Measurements from ENCODE around the gene PARVG.

PARVG gene

DNA sequence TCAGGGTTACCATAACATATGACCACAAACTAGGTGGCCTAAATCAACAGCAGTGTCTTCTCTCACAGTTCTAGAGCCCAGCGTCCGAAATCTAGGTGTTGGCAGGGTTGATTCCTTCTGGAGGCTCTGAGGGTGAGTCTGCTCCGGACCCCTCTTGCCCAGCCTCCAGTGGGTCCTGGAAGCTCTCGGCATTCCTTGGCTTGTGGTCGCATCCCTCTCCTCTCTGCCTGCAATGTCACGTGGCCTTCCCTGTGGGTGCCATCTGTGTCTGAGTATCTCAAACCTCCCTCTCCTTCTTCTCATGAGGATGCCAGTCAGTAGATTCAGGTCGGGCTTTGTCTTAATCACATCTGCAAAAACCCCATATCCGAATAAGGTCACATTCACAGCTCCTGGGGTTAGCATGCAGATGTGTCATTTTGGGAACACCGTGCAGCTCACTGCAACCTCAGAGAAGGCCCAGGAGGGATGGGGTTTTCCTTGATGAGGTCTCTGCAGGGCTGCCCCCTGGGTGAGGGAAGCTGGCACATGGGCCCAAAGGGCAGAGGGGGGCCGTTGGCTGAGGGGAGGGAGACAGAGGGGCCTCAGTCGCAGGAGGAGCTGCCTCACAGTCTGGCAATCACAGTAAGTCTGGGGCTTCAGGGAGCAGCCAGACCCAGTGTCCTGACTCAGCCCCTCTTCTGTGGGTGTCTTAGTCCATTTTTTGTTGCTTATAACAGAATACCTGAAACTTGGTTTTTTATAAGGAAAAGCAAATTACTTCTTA is 41.2 kb downstream of the PARVG start:
- H3K27me3 ChIP-seq (ENCODE audit: insufficient read depth, low read length, poor library complexity): no peaks in the 10 kb centered on the region
- no peak overlapping the region for H3K4me2 ChIP-seq (ENCODE audit: insufficient read depth, low read length)
- H3K27ac ChIP-seq (ENCODE audit: low read length): no peak overlapping the region
- TF ChIP-seq EZH2 (IDR thresholded peaks at IDR 0.05; ENCODE audit: borderline replicate concordance, low read depth, low read length, severe bottlenecking): no peak
- TF ChIP-seq, protein P1, sequence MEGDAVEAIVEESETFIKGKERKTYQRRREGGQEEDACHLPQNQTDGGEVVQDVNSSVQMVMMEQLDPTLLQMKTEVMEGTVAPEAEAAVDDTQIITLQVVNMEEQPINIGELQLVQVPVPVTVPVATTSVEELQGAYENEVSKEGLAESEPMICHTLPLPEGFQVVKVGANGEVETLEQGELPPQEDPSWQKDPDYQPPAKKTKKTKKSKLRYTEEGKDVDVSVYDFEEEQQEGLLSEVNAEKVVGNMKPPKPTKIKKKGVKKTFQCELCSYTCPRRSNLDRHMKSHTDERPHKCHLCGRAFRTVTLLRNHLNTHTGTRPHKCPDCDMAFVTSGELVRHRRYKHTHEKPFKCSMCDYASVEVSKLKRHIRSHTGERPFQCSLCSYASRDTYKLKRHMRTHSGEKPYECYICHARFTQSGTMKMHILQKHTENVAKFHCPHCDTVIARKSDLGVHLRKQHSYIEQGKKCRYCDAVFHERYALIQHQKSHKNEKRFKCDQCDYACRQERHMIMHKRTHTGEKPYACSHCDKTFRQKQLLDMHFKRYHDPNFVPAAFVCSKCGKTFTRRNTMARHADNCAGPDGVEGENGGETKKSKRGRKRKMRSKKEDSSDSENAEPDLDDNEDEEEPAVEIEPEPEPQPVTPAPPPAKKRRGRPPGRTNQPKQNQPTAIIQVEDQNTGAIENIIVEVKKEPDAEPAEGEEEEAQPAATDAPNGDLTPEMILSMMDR (IDR thresholded peaks at IDR 0.05; ENCODE audit: borderline replicate concordance, extremely low read depth, low read length, poor library complexity, severe bottlenecking): no peak
- no peak overlapping the region for H3K4me3 ChIP-seq (ENCODE audit: low read depth in 1 of 2, low read length in 2 of 2)
- DNase-seq (no peak), ATAC-seq (ENCODE audit: insufficient read depth, low read depth) (no peak)
- no peak overlapping the region for H3K9ac ChIP-seq (ENCODE audit: low read depth, low read length)
- no peaks in the 10 kb centered on the region for H4K20me1 ChIP-seq (ENCODE audit: insufficient read depth, low read length)
- H3K4me1 ChIP-seq (ENCODE audit: insufficient read depth, low read length): no peaks in the 10 kb centered on the region
- H3K9me3 ChIP-seq (ENCODE audit: insufficient read depth, low read length, severe bottlenecking): no peaks in the 10 kb centered on the region
- no peaks in the 10 kb centered on the region for H3K36me3 ChIP-seq (ENCODE audit: insufficient read depth, low read length)
- no peaks in the 10 kb centered on the region for H3K79me2 ChIP-seq (ENCODE audit: insufficient read depth, low read length)
- H2AFZ ChIP-seq (ENCODE audit: low read depth, low read length): no peak overlapping the region

DNA sequence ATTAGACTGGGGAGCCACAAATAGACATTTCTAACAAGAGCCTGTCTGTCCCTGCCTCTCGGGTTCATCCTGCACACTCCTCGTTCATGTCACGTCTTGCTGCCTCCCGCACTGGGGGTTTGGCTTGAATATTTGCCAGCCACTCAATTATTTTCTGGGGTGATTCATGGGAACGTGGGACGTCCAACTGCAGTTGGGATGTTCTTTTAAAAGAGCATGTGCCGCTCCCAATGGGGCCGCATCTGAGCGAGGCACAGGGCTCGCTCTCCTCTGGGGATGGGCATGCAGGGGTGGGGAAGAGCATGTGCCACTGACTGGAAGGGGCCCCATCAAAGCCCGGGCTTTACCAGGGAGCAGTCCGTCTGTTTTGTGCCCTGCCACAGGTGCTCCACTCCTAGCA is 43.4 kb downstream of the PARVG start:
- no peaks in the 10 kb centered on the region for H3K27me3 ChIP-seq (ENCODE audit: insufficient read depth, low read length, poor library complexity)
- no peak overlapping the region for H3K27ac ChIP-seq (ENCODE audit: low read length)
- no peaks in the 10 kb centered on the region for H3K9me3 ChIP-seq (ENCODE audit: insufficient read depth, low read length, severe bottlenecking)
- TF ChIP-seq, protein P1 (IDR thresholded peaks at IDR 0.05; ENCODE audit: borderline replicate concordance, extremely low read depth, low read length, poor library complexity, severe bottlenecking): no peak
- no peak for TF ChIP-seq EZH2 (IDR thresholded peaks at IDR 0.05; ENCODE audit: borderline replicate concordance, low read depth, low read length, severe bottlenecking)
- no peak overlapping the region for H2AFZ ChIP-seq (ENCODE audit: low read depth, low read length)
- H3K4me2 ChIP-seq (ENCODE audit: insufficient read depth, low read length): no peak overlapping the region
- DNase-seq (no peak), ATAC-seq (ENCODE audit: insufficient read depth, low read depth) (no peak)
- H3K9ac ChIP-seq (ENCODE audit: low read depth, low read length): no peak overlapping the region
- no peaks in the 10 kb centered on the region for H3K4me1 ChIP-seq (ENCODE audit: insufficient read depth, low read length)
- no peaks in the 10 kb centered on the region for H3K36me3 ChIP-seq (ENCODE audit: insufficient read depth, low read length)
- H4K20me1 ChIP-seq (ENCODE audit: insufficient read depth, low read length): no peaks in the 10 kb centered on the region
- H3K79me2 ChIP-seq (ENCODE audit: insufficient read depth, low read length): no peaks in the 10 kb centered on the region
- H3K4me3 ChIP-seq (ENCODE audit: low read depth in 1 of 2, low read length in 2 of 2): no peak overlapping the region

DNA sequence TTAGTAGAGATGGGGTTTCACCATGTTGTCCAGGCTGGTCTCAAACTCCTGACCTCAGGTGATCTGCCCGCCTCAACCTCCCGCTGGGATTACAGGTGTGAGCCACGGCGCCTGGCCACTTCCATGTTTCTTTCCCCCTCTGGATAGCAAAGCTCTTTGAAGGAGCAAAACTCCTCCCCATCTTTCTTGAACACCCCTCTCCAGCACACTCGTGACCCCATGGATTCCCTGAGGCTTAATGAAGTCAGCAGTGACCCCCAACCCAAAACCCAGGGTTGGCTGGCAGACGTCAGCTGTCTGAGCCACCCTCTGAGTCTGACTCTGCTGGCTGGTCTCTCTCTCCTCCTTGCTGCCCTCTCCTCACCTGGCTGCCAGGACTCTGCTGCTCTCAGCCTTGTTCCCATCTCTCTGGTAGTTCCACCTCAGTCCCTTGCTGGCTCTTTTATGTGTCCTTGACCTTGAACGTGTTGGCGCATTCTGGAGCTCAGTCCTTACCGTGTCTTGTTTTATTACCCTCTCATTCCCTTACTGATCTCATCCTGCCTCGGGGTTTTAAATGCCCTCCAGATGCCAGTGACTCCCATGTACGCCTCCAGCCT is 44.5 kb downstream of the PARVG start:
- no peaks in the 10 kb centered on the region for H3K4me1 ChIP-seq (ENCODE audit: insufficient read depth, low read length)
- no peaks in the 10 kb centered on the region for H3K36me3 ChIP-seq (ENCODE audit: insufficient read depth, low read length)
- H3K27ac ChIP-seq (ENCODE audit: low read length): no peak overlapping the region
- no peak overlapping the region for H2AFZ ChIP-seq (ENCODE audit: low read depth, low read length)
- H3K4me3 ChIP-seq (ENCODE audit: low read depth in 1 of 2, low read length in 2 of 2): no peak overlapping the region
- ATAC-seq (ENCODE audit: insufficient read depth, low read depth) (no peak), DNase-seq (no peak)
- no peak overlapping the region for H3K9ac ChIP-seq (ENCODE audit: low read depth, low read length)
- TF ChIP-seq EZH2 (IDR thresholded peaks at IDR 0.05; ENCODE audit: borderline replicate concordance, low read depth, low read length, severe bottlenecking): no peak
- TF ChIP-seq, protein P1 (IDR thresholded peaks at IDR 0.05; ENCODE audit: borderline replicate concordance, extremely low read depth, low read length, poor library complexity, severe bottlenecking): no peak
- no peak overlapping the region for H3K4me2 ChIP-seq (ENCODE audit: insufficient read depth, low read length)
- H3K27me3 ChIP-seq (ENCODE audit: insufficient read depth, low read length, poor library complexity): no peaks in the 10 kb centered on the region
- H3K9me3 ChIP-seq (ENCODE audit: insufficient read depth, low read length, severe bottlenecking): peaks cover 5% of the 10 kb centered on the region
- no peaks in the 10 kb centered on the region for H3K79me2 ChIP-seq (ENCODE audit: insufficient read depth, low read length)
- H4K20me1 ChIP-seq (ENCODE audit: insufficient read depth, low read length): no peaks in the 10 kb centered on the region

All from DND-41 (cell line).